ENCODE data around the gene CX3CL1.

- TF ChIP-seq, protein P1, sequence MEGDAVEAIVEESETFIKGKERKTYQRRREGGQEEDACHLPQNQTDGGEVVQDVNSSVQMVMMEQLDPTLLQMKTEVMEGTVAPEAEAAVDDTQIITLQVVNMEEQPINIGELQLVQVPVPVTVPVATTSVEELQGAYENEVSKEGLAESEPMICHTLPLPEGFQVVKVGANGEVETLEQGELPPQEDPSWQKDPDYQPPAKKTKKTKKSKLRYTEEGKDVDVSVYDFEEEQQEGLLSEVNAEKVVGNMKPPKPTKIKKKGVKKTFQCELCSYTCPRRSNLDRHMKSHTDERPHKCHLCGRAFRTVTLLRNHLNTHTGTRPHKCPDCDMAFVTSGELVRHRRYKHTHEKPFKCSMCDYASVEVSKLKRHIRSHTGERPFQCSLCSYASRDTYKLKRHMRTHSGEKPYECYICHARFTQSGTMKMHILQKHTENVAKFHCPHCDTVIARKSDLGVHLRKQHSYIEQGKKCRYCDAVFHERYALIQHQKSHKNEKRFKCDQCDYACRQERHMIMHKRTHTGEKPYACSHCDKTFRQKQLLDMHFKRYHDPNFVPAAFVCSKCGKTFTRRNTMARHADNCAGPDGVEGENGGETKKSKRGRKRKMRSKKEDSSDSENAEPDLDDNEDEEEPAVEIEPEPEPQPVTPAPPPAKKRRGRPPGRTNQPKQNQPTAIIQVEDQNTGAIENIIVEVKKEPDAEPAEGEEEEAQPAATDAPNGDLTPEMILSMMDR (IDR thresholded peaks at IDR 0.05; ENCODE audit: extremely low read depth in 1 of 2, insufficient read depth in 1 of 2, low read depth in 1 of 2, low read length in 2 of 2): no peak
- TF ChIP-seq POLR2AphosphoS5 (IDR thresholded peaks at IDR 0.05; ENCODE audit: insufficient read depth, low read depth, low read length): no peak
- TF ChIP-seq EZH2 (IDR thresholded peaks at IDR 0.05; ENCODE audit: borderline replicate concordance, low read depth, low read length, severe bottlenecking): no peak
- no peak for TF ChIP-seq MAX (IDR thresholded peaks at IDR 0.05; ENCODE audit: insufficient read depth, insufficient read length)
- no peak for TF ChIP-seq POLR2A (IDR thresholded peaks at IDR 0.05; ENCODE audit: low read depth, low read length)
- TF ChIP-seq GATA2 (IDR thresholded peaks at IDR 0.05; ENCODE audit: insufficient read depth, insufficient read length, low read depth, low read length): no peak
These were observed 38.9 kb upstream of the CX3CL1 start for GRCh38 chr16:57333402-57333801.

All from endothelial cell of umbilical vein (primary cell).